A549 (cell line): ENCODE data around the gene INHBE.

Experiments
- CTCF ChIP-seq: fragments of >200 bp; sonication (Bioruptor Twin); formaldehyde crosslinking; IDR thresholded peaks from 3 replicates; pipeline ENCODE4 v1.5.1; 2016
- EP300 ChIP-seq, 2 experiments: fragments of >200 bp; sonication (Bioruptor Twin); formaldehyde crosslinking; IDR thresholded peaks; 2 replicates in 1 of 2; 3 replicates in 1 of 2; pipeline ENCODE4 v1.6.1; 2016 to 2017
- JUN ChIP-seq, 2 experiments: fragments of >200 bp; sonication (Bioruptor Twin); formaldehyde crosslinking; IDR thresholded peaks; 2 replicates in 1 of 2; 3 replicates in 1 of 2; pipeline ENCODE4 v1.6.1; 2016 to 2017
- POLR2A ChIP-seq: IDR thresholded peaks from 2 replicates; pipeline ENCODE4 v1.6.1; 2012; ENCODE audit warnings: mild to moderate bottlenecking, low read length

DNA sequence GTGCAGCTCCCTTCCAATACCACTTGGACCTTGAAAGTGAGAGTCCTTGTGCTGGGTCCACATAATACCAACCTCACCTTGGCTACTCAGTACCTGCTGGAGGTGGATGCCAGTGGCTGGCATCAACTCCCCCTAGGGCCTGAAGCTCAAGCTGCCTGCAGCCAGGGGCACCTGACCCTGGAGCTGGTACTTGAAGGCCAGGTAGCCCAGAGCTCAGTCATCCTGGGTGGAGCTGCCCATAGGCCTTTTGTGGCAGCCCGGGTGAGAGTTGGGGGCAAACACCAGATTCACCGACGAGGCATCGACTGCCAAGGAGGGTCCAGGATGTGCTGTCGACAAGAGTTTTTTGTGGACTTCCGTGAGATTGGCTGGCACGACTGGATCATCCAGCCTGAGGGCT, 5.7 kb upstream of the INHBE start:
- TF ChIP-seq POLR2A = no peak
- no peak for TF ChIP-seq JUN (IDR thresholded peaks at IDR 0.05)
- no peak for TF ChIP-seq EP300 (IDR thresholded peaks at IDR 0.05)
- TF ChIP-seq CTCF = no peak
